Fibroblast of the conjunctiva (primary cell): ENCODE data around the gene GOLGA6L9.
"Not testable (repeated sequence)": the region's sequence is repeated elsewhere in the genome, so short reads cannot be mapped to it uniquely, and the experiment has no call there.

Source experiments
- DNase-seq: peaks from one replicate; pipeline ENCODE4 v3.0.0-alpha.2; 2010; ENCODE audit warnings: low read depth

The GOLGA6L9 gene, protein sequence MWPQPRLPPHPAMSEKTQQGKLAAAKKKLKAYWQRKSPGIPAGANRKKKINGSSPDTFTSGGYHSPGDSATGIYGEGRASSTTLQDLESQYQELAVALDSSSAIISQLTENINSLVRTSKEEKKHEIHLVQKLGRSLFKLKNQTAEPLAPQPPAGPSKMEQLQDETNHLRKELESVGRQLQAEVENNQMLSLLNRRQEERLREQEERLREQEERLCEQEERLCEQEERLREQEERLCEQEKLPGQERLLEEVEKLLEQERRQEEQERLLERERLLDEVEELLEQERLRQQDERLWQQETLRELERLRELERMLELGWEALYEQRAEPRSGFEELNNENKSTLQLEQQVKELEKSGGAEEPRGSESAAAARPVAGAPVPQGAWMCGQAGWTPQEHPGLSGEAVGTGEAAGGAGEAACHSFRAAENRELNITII

DNA sequence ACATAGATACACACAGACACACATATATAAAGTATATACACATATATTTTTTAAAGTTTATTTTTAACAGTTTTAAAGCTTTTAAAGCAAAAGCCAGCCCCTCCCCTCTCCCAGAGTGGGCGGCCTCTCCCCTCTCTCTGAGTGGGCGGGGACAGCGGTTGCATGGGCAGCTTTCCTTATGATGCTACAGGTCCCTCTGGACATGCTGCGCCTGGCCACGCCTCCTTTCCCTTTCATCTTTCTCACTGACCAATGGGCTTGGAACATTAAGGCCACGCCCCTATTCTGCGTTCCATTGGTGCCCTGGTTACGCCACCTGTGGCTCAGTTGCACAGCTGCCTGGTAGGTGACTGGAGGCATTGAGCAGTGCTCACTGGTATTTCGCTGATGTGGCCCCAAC is at the start of gene GOLGA6L9:
TSS of gene GOLGA6L9 (plus strand) at position 124 of the 400 bp plus-strand sequence. CDS start at position 388, 264 bp downstream.
- DNase-seq = not testable (repeated sequence)

DNA sequence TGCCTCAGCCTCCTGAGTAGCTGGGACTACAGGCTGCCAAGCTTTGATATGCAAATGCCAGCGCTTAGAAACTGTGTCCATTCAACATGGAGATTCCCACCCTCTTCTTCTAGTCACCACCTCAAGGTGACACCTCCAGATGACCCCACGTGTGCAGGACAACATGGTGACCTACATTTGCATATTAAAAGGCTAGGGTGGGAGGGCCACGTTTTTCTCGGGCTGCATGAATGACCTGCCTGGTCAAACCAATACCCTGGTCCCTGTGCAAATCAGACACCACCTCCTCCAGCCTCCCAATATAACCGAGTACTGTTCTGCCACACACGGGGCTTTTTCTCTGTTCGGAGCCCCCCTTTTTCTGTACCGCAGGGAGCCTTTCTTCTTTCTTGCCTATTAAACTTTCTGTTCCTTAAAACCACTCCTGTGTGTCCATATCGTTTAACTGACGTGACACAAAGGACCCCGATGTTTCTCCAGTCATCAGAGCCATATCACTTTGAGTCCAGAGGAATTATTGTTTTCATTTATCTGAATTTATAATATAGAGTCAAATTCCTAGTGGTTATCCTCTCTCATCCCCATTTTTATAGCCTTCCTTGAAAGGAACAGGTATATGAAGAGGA is 48.2 kb upstream of the GOLGA6L9 start:
- DNase-seq = not testable (repeated sequence)

DNA sequence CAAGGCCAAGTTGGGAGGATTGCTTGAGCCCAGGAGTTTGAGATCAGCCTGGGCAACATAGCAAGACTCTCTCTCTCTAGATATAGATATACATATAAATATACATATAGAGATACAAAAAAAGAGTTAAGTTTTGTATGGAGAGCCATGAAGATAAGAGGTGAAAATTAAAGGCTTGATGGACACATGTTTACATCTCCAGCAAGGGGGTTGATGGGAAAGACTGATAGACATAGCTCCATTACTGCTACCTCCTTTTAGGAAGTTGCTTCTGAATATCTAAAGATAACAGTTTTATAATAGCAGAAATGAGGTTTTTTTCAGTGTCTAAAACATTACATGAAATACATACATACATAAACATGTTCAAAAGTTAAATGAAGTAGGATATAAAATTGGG is 42.4 kb upstream of the GOLGA6L9 start:
- not testable (repeated sequence) for DNase-seq

DNA sequence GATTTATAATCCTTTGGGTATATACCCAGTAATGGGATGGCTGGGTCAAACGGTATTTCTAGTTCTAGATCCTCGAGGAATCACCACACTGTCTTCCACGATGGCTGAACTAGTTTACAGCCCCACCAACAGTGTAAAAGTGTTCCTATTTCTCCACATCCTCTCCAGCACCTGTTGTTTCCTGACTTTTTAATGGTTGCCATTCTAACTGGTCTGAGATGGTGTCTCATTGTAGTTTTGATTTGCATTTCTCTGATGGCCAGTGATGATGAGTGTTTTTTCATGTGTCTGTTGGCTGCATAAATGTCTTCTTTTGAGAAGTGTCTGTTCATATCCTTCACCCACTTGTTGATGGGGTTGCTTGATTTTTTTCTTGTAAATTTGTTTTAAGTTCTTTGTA is 39.5 kb upstream of the GOLGA6L9 start:
- not testable (repeated sequence) for DNase-seq

DNA sequence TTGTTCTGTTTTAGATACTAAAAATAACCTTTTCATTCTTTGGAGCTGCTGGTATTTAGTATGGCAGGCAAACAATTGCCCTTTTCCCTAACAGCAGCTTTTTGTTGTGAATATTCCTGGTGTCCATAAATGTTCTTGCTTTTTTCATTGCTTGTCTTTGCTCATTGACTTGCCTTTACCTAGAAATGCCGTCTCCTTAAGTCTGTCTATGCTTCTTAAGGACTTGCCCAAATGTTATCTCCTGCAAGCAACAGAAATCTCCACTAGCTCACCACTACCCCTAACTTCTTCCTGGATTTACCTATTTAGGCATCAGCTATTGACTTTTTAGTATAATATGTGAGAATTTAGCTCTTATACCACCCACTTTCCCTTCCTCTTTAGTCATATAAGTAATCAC is 37.5 kb upstream of the GOLGA6L9 start:
- not testable (repeated sequence) for DNase-seq

DNA sequence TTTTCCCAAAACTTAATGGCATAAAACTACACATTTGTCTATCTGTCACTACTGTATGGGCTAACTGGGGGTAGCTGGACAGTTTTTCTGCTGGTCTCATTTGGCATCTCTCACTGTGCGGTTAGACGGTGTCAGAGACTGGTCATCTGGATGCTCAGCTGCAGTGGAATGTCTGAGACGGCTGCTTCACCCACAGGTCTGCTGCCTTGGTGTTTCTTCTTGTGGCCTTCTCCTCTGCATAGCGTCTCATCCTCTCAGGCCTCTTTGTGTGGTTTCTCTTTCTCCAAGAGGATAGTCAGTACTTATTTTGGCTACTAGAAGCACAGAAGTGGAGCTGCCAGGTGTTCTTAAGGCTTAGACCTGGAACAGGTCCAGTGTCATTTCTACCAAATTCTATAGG is 35.9 kb upstream of the GOLGA6L9 start:
- DNase-seq = no peak

DNA sequence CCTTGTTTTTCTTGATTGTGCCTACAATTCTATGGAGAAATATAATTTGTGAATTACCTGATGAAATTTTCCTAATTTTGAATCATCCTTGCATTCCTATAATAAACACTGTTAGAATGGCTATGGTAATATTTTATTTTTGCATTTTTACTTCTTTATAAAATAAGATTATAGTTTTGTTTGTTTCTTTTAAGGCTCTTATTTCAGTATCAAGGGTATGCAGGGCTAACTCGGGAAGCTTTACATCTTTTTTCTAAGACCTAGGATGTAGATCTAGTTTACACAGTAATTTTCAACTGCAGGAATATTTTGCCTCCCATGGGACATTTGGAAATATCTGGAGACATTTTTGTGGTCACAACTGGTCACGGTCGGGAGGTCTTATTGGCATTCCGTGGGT is 33.8 kb upstream of the GOLGA6L9 start:
- not testable (repeated sequence) for DNase-seq

DNA sequence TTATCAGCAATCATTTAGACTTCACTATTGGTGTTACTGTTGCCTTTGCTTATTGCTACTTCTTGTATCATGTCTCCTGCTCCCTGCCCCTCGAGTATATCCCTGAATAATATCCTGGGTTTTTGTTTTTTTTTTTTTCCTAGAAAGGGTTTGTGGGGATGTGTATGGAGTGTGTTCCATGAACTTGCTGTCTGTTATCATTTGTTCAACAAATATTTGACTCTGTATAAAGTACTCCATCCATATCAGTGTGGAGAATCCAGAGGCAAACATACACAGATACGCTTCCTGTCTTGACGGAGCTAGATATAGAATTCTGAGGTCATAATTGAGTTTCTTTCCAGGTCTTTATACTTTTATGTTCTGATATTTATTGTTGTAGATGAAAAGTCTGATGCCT is 31.8 kb upstream of the GOLGA6L9 start:
- no peak for DNase-seq

DNA sequence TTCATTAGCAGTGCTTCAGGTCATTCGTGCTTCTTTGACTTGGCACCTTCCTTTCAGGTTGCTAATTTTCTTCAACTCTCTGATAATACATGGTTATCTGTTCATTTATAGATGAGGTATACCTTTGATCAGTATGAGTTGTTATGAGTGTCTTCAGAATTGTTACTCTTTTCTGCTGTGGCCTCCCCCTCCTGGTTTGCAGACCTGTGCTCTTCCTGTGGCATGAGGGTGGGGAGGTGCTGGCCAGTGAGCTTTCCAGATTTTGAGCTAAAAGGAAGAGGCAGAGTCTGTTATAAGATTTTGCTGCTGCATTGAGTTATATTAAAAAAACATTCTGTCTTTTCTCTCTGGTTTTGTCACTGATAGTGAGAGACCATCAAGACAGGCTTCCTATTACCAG is 30.8 kb upstream of the GOLGA6L9 start:
- no peak for DNase-seq

DNA sequence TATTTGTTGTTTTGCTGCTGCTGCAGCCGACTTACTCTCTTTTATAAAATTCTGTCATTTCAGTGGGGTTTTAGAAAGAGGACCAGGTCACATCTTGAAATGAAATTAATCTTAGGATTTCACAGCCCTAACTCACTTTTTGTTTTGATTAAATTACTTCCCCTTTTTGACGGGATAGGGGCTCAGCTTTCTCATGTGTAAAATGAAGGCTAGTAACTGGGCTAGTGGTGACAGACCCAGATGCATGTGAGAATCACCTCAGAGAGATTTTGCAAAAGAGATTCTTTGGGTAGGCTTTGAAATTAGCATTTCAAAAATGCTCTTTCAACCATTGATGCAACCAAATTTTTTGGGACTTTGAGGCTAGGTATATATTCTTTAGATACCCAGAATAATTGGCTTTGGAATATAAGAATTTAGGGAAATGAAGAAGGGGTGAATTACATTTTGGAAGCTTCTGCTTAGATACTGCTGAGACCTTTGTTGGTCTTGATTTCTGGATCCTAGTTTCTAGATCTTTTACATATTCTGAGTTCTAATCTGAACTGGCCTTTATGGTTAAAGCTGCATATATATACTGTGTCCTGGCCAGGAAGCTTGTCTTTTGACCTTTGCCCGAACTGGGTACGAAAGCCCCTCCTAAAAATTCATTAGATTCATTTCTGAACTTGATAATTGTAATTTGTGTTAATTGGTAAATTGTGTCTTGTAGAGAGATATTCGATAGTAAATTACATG is 30.1 kb upstream of the GOLGA6L9 start:
- not testable (repeated sequence) for DNase-seq

DNA sequence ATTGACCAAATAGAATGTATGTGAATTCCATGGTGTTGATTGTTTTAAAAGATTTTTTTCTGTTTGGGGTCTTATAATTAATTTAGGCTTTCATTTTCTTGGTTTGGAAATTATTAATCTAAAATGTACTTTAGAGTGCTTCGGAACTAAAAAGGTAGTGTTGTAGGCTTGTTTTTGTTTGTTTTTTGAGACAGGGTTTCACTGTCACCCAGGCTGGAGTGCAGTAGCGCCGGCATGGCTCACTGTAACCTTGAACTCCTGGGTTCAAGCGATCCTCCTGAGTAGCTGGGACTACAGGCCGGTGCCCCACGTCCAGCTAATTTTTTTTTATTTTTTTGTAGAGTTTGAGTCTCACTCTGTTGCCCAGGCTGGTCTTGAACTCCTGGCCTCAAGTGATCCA is 27.7 kb upstream of the GOLGA6L9 start:
- DNase-seq = not testable (repeated sequence)

DNA sequence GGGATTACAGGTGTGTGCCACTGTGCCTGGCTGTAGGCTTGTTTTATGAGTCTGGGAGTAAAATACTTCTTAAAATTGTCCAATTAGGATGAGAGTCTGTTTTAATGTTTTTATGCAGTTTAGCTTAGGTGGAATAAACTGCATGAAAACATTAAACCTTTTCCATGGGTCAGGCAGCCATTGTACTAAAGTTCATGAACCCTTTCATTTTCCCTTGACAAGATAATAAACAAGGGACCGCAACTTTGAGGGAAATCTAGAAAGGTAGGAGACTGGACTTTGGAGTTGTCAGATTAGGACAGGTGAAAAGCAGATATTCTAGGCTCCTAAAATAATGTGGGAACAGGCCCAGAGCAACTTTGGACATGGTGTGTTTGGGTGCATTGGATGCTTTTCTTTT is 27.3 kb upstream of the GOLGA6L9 start:
- DNase-seq = not testable (repeated sequence)

DNA sequence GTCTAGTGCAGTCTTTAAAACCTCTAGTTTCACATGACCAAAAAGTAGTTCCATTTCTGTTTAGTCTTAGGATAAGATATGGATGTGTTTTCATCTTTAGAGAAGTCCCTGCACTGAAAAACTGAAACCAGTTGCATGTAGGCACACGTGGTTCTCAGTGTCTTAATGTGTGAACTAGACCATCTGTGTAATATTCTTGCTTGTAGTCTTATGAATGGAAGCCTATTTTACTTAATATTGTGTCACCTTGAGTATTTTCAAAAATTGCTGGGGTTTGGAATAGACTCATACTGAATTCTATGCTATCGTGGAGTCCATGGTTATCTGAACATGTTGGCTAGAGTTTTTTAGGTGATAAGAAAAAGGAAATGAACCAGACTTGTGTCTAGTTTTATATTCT is 23.4 kb upstream of the GOLGA6L9 start:
- not testable (repeated sequence) for DNase-seq

DNA sequence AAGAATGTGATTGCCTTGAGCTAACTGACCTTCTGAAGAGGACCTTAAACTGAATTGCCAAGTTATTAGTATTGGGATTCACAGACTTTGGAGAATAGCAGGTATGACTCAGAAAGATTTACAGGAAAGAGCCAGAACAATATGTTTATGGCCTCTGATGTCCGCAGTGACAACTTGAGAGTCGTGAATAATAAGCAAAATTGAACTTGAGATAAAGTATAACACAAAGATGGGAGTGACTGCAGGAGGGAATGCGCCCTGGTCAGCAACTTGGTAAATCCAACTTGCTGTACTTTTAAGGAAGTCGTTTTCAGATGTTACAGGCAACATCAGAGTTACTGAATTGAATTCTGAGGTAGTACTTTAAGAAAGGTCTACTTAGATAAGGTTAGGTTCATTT is 19.3 kb upstream of the GOLGA6L9 start:
- not testable (repeated sequence) for DNase-seq

DNA sequence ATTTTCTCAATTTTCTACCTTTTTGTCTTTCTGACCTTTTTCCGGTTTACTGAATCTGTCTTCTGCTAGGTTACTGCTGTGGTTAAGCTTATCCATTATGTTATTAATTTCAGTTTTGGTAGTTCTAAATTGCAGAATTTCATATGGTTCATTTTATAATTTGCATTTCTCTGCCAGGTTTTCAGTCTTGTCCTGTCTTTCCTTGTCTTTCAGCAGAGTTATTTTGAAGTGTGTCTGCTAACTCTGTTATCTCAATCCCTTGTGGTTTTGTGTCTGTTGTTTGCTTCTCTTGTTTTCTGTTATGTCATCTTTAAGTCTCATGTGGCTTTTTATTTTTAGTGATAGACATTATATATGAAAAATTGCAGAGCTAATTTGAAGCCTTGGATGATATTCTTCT is 18.0 kb upstream of the GOLGA6L9 start:
- DNase-seq = not testable (repeated sequence)

DNA sequence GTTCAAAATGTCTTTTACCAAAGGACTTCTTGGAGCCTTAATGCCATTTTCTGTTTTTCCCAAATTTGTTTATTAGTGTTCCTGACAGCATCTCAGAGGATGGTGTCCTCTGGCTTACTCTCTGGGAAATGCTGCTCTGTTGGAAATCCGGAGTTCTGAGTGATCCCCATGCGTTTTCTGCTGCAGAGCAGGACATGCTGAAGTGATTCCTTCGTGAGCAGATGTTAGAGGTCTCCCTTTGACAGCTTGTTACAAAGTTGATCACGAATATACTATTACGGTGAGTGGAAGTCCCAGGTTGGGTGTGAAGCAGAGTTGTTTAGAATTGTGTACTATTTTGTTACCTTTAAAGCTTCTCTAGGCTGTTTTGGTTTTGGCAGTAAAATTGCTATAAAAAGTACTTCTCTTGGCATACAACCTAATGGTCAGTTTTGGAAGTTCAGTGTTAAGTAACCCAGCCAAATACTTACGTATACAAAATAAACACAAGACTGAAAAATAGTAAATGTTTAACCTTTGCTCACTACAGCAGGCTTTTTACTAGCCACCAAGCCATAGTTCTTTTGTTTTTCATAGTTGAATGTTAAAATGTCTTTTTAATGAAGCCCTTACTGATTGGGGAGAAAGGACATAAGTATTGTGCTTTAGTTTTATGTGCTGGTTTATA is 15.0 kb upstream of the GOLGA6L9 start:
- DNase-seq = not testable (repeated sequence)

DNA sequence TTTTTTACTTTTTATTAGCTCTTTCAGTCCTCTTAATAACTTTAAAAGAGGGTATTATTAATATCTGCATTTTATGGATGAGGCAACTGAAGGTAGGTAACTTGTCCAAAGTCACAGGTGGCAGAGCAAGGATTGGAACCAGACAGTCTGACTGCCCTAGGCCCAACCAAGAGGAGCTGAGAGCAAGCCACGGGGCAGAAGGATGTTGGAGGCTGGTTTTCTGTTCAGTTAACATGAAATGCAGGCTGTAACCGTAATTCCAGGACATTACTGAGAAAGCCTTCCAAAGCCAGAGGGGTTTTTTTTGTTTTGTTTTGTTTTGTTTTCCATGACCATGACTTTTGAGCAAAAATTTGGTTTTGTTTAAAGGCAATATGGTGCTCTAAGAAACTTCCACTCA is 9.1 kb upstream of the GOLGA6L9 start:
- DNase-seq = not testable (repeated sequence)

DNA sequence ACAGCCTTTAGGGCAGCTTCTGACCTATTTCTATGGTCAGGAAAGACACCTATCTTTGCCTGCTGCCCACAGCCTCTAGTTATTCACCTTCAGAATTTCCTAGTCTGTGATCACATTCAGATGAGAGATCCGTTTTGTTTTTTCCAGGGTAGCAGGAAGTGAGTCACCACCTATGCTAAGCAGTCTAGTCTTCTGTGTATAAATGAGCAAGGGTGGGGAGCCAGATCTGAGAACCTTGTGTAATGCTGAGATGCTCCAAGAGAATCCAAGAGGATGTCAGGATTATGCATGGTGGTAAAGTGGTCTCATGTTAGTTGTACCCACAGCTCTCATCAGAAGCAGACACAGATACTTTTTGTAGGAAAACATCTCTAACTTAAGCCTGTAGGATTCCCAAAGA is 8.7 kb upstream of the GOLGA6L9 start:
- not testable (repeated sequence) for DNase-seq

DNA sequence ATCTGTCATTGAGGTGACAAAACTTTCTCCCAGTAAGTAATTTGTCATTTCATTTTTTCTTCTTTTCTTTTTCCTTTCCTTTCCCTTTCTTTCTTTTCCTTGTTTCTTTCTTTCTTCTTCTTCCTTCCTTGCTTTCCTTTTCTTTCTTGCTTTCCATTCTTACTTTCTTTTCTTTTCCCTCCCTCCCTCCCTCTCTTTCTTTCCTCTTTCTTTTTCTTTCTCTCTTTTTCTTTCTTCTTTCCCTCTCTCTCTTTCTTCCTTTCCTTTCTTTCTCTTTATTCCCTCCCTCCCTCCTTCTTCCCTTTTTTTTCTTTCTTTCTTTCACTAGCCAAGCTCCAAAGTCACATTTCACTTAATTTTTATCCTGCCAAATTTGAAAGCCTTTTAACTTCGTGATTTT is 2.5 kb upstream of the GOLGA6L9 start:
- not testable (repeated sequence) for DNase-seq

DNA sequence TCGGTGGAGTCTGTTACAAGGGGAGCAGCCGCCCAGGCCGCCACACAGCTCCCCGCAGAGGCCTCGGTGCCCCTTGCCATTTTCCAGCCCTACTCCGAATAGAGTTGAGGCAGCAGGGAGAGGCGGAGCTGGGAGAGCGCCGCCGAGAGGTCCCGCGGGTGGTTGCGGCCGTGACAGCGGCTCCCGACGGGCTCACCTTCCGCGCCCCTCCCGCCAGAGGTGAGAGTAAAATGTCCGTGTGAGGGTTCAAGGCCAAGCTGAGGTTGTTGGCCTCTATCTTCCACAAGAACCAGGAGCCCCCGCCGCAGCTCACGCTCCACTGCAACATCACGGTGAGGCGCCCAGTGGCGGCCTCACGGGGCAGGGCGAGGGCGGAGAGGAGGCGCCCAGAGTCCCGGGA is 15.8 kb downstream of the GOLGA6L9 start:
- DNase-seq = not testable (repeated sequence)

DNA sequence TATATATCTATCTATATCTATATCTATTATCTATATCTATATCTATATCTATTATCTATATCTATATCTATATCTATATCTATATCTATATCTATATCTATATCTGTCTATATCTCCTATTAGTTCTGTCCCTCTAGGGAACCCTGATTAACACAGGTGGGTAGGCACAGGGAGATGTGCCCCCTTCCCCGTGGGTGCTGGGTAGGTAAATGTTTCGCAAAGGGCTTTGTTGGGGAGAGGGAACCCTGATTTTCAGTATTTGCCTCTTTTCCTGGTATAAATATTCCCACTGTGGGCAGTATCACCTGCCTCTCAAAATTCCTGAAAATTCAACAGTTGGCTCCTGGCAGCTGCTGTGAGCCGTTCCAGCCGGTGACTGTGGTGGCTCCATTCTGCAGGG is 27.7 kb downstream of the GOLGA6L9 start:
- DNase-seq = not testable (repeated sequence)

DNA sequence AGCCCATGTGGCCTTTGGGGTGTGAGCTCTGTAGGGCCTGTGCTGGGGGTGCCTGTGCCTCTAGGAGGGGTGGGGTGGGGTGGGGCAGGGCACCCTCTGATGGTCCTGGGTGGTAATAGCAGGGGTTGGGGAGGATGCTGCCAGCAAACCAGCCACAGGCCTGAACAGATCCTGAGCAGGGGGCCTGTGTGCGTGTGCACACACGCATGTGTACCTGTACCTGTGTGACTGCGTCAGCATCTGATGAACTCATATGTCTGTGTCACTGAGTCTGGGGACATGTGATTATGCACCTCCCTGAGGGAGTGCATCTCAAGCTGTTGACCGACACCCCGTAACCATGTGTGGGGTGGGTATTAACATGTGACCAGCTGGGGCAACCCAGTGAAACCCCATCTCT is 36.0 kb downstream of the GOLGA6L9 start:
- not testable (repeated sequence) for DNase-seq
